WTC11 (cell line): ENCODE measurements around the gene PSMD10. TPM values are rescaled to one million over a fixed set of nuclear protein-coding genes. Genes with fewer than 3 reads are reported as not detected.

Source experiments
- ATAC-seq: fragments of 200-7000 bp; cut with Tn5 transposase; 2 replicates; pipeline ENCODE4 v1.10.0; 2021; ENCODE audit warnings: mild to moderate bottlenecking, moderate library complexity
- CTCF ChIA-PET: fragments of 300-600 bp; sonication (Branson Sonifier 250); formaldehyde crosslinking; loops from one replicate; lab custom pipeline; 2021; ENCODE audit warnings: antibody characterized with exemption; lab: Charles Lee
- POLR2A ChIA-PET: fragments of 350-600 bp; sonication (Branson Sonifier 250); formaldehyde crosslinking; loops from one replicate; lab custom pipeline; 2021; ENCODE audit warnings: antibody characterized with exemption; lab: Charles Lee
- DNase-seq: peaks from one replicate; pipeline ENCODE4 v3.0.0; 2021; ENCODE audit warnings: low spot score
- H3K27ac Mint-ChIP-seq: 2 replicates; pipeline ENCODE4 v1.8.0; 2021; ENCODE audit warnings: mixed read lengths
- H3K27me3 Mint-ChIP-seq: 2 replicates; pipeline ENCODE4 v1.8.0; 2021; ENCODE audit warnings: low read depth, mild to moderate bottlenecking, moderate library complexity, mixed read lengths
- H3K36me3 Mint-ChIP-seq: 2 replicates; pipeline ENCODE4 v1.8.0; 2021; ENCODE audit warnings: mixed read lengths
- H3K4me1 Mint-ChIP-seq: 2 replicates; pipeline ENCODE4 v1.8.0; 2022; ENCODE audit warnings: mixed read lengths
- H3K4me3 Mint-ChIP-seq: 2 replicates; pipeline ENCODE4 v1.8.0; 2021; ENCODE audit warnings: mild to moderate bottlenecking, moderate library complexity, mixed read lengths
- H3K9me3 Mint-ChIP-seq: 2 replicates; pipeline ENCODE4 v1.8.0; 2021; ENCODE audit warnings: mixed read lengths
- CBFB ChIP-seq: sonication (generic); formaldehyde crosslinking; IDR thresholded peaks from 2 replicates; pipeline ENCODE4 v1.8.1; 2022; ENCODE audit warnings: mild to moderate bottlenecking, low read depth, missing genetic modification reagents
- CREB1 ChIP-seq: sonication (generic); formaldehyde crosslinking; IDR thresholded peaks from 2 replicates; pipeline ENCODE4 v1.8.0; 2023; ENCODE audit warnings: mild to moderate bottlenecking, missing genetic modification reagents
- CREM ChIP-seq: sonication (generic); formaldehyde crosslinking; IDR thresholded peaks from 2 replicates; pipeline ENCODE4 v1.8.1; 2022; ENCODE audit warnings: mild to moderate bottlenecking, missing genetic modification reagents, moderate library complexity
- E2F5 ChIP-seq: sonication (generic); formaldehyde crosslinking; IDR thresholded peaks from 2 replicates; pipeline ENCODE4 v1.8.1; 2022; ENCODE audit warnings: mild to moderate bottlenecking, moderate library complexity, missing genetic modification reagents
- FOXP1 ChIP-seq: sonication (generic); formaldehyde crosslinking; IDR thresholded peaks from 2 replicates; pipeline ENCODE4 v1.8.0; 2022; ENCODE audit warnings: missing genetic modification reagents, mild to moderate bottlenecking, moderate library complexity, borderline replicate concordance
- GRHL2 ChIP-seq: fragments of 250-450 bp; sonication (Bioruptor Pico); IDR thresholded peaks from 2 replicates; pipeline ENCODE4 v1.8.0; 2022; ENCODE audit warnings: mild to moderate bottlenecking, moderate library complexity; ENCODE audit not compliant: insufficient replicate concordance, severe bottlenecking
- HMGXB4 ChIP-seq: sonication (generic); formaldehyde crosslinking; IDR thresholded peaks from 2 replicates; pipeline ENCODE4 v1.8.1; 2023; ENCODE audit warnings: mild to moderate bottlenecking, moderate library complexity, missing genetic modification reagents
- IRF1 ChIP-seq: sonication (generic); formaldehyde crosslinking; IDR thresholded peaks from 2 replicates; pipeline ENCODE4 v1.8.0; 2023; ENCODE audit warnings: missing genetic modification reagents
- IRF2 ChIP-seq: sonication (generic); formaldehyde crosslinking; IDR thresholded peaks from 2 replicates; pipeline ENCODE4 v1.8.0; 2022; ENCODE audit warnings: low read depth, missing genetic modification reagents, borderline replicate concordance
- NFATC4 ChIP-seq: fragments of 250-450 bp; sonication (Bioruptor Pico); IDR thresholded peaks from 2 replicates; pipeline ENCODE4 v1.9.0; 2021; ENCODE audit warnings: mild to moderate bottlenecking
- NFE2L1 ChIP-seq: sonication (generic); formaldehyde crosslinking; IDR thresholded peaks from 2 replicates; pipeline ENCODE4 v1.8.1; 2023; ENCODE audit warnings: missing genetic modification reagents
- NR1H2 ChIP-seq: sonication (generic); formaldehyde crosslinking; IDR thresholded peaks from 2 replicates; pipeline ENCODE4 v1.9.0; 2021; ENCODE audit warnings: mild to moderate bottlenecking, moderate library complexity, missing genetic modification reagents
- NR2C2 ChIP-seq: sonication (generic); formaldehyde crosslinking; IDR thresholded peaks from 2 replicates; pipeline ENCODE4 v1.8.0; 2022; ENCODE audit warnings: mild to moderate bottlenecking, missing genetic modification reagents
- SOX15 ChIP-seq: fragments of 250-450 bp; sonication (Bioruptor Pico); IDR thresholded peaks from 2 replicates; pipeline ENCODE4 v1.9.0; 2021; ENCODE audit warnings: mild to moderate bottlenecking
- ZNF671 ChIP-seq: fragments of 250-450 bp; sonication (Bioruptor Pico); IDR thresholded peaks from 2 replicates; pipeline ENCODE4 v1.8.0; 2021; ENCODE audit warnings: mild to moderate bottlenecking
- total RNA-seq: library from RNA; stranded (reverse); gene quantifications from 3 replicates; pipeline ENCODE4 v1.2.3, GENCODE V29; 2021
- TF ChIP-seq, protein P1 (sequence below): fragments of 250-450 bp; sonication (Bioruptor Pico); IDR thresholded peaks from 2 replicates; pipeline ENCODE4 v1.9.0; 2021; ENCODE audit warnings: mild to moderate bottlenecking
- TF ChIP-seq, protein P2 (sequence below): sonication (generic); formaldehyde crosslinking; IDR thresholded peaks from 2 replicates; pipeline ENCODE4 v1.8.0; 2023; ENCODE audit warnings: mild to moderate bottlenecking, missing genetic modification reagents
- TF ChIP-seq, protein P3 (sequence below): sonication (generic); formaldehyde crosslinking; IDR thresholded peaks from 2 replicates; pipeline ENCODE4 v1.8.1; 2023; ENCODE audit warnings: mild to moderate bottlenecking, missing genetic modification reagents, moderate library complexity
- TF ChIP-seq, protein P4 (sequence below): fragments of 250-450 bp; sonication (Bioruptor Pico); IDR thresholded peaks from 2 replicates; pipeline ENCODE4 v1.9.0; 2021; ENCODE audit warnings: moderate library complexity, mild to moderate bottlenecking, inconsistent platforms, borderline replicate concordance

Gene PSMD10
- total RNA-seq, 1 experiment from 2014 or later = 56.4 TPM

GRCh38 chrX:108090491-108091263, 665 bp downstream of the PSMD10 start:
- ATAC-seq (no peak), DNase-seq (no peak)
- Mint-ChIP-seq H3K27ac (no peak overlapping the region), H3K36me3 (peaks cover 8% of the 10 kb centered on the region), H3K4me1 (no peaks in the 10 kb centered on the region), H3K9me3 (no peaks in the 10 kb centered on the region), H3K27me3 (no peaks in the 10 kb centered on the region; the same call in none of the 2 replicates), H3K4me3 (no peak overlapping the region)
- TF ChIP-seq, protein P1, sequence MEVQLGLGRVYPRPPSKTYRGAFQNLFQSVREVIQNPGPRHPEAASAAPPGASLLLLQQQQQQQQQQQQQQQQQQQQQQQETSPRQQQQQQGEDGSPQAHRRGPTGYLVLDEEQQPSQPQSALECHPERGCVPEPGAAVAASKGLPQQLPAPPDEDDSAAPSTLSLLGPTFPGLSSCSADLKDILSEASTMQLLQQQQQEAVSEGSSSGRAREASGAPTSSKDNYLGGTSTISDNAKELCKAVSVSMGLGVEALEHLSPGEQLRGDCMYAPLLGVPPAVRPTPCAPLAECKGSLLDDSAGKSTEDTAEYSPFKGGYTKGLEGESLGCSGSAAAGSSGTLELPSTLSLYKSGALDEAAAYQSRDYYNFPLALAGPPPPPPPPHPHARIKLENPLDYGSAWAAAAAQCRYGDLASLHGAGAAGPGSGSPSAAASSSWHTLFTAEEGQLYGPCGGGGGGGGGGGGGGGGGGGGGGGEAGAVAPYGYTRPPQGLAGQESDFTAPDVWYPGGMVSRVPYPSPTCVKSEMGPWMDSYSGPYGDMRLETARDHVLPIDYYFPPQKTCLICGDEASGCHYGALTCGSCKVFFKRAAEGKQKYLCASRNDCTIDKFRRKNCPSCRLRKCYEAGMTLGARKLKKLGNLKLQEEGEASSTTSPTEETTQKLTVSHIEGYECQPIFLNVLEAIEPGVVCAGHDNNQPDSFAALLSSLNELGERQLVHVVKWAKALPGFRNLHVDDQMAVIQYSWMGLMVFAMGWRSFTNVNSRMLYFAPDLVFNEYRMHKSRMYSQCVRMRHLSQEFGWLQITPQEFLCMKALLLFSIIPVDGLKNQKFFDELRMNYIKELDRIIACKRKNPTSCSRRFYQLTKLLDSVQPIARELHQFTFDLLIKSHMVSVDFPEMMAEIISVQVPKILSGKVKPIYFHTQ (CRISPR knock-in tag) = no peak
- TF ChIP-seq ZNF671 (CRISPR knock-in tag) = no peak
- TF ChIP-seq SOX15 (CRISPR knock-in tag) = no peak
- no peak for TF ChIP-seq HMGXB4 (CRISPR knock-in tag)
- TF ChIP-seq, protein P2, sequence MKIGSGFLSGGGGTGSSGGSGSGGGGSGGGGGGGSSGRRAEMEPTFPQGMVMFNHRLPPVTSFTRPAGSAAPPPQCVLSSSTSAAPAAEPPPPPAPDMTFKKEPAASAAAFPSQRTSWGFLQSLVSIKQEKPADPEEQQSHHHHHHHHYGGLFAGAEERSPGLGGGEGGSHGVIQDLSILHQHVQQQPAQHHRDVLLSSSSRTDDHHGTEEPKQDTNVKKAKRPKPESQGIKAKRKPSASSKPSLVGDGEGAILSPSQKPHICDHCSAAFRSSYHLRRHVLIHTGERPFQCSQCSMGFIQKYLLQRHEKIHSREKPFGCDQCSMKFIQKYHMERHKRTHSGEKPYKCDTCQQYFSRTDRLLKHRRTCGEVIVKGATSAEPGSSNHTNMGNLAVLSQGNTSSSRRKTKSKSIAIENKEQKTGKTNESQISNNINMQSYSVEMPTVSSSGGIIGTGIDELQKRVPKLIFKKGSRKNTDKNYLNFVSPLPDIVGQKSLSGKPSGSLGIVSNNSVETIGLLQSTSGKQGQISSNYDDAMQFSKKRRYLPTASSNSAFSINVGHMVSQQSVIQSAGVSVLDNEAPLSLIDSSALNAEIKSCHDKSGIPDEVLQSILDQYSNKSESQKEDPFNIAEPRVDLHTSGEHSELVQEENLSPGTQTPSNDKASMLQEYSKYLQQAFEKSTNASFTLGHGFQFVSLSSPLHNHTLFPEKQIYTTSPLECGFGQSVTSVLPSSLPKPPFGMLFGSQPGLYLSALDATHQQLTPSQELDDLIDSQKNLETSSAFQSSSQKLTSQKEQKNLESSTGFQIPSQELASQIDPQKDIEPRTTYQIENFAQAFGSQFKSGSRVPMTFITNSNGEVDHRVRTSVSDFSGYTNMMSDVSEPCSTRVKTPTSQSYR (CRISPR knock-in tag) = no peak
- no peak for TF ChIP-seq IRF2 (CRISPR knock-in tag)
- TF ChIP-seq, protein P3, sequence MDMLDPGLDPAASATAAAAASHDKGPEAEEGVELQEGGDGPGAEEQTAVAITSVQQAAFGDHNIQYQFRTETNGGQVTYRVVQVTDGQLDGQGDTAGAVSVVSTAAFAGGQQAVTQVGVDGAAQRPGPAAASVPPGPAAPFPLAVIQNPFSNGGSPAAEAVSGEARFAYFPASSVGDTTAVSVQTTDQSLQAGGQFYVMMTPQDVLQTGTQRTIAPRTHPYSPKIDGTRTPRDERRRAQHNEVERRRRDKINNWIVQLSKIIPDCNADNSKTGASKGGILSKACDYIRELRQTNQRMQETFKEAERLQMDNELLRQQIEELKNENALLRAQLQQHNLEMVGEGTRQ = no peak
- TF ChIP-seq IRF1 (CRISPR knock-in tag) = no peak
- no peak for TF ChIP-seq E2F5 (CRISPR knock-in tag)
- no peak for TF ChIP-seq NR1H2 (CRISPR knock-in tag)
- TF ChIP-seq FOXP1 (CRISPR knock-in tag) = no peak
- no peak for TF ChIP-seq NR2C2 (CRISPR knock-in tag)
- TF ChIP-seq NFE2L1 (CRISPR knock-in tag) = no peak
- no peak for TF ChIP-seq NFATC4 (CRISPR knock-in tag)
- no peak for TF ChIP-seq GRHL2 (CRISPR knock-in tag)
- TF ChIP-seq, protein P4, sequence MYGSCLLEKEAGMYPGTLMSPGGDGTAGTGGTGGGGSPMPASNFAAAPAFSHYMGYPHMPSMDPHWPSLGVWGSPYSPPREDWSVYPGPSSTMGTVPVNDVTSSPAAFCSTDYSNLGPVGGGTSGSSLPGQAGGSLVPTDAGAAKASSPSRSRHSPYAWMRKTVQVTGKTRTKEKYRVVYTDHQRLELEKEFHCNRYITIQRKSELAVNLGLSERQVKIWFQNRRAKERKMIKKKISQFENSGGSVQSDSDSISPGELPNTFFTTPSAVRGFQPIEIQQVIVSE (CRISPR knock-in tag) = no peak
- no peak for TF ChIP-seq CBFB (CRISPR knock-in tag)
- no peak for TF ChIP-seq CREM
- no peak for TF ChIP-seq CREB1 (CRISPR knock-in tag)
- ChIA-PET CTCF (interaction anchor here (0.6 to 2.0 kb wide), 4 partner anchors 24 to 418 kb away, joined by 3 to 8 read pairs (median 4); no protein-coding TSS in a partner anchor), POLR2A (no interaction called here)
